Ishikawa (cell line): ENCODE results near the gene RHBDD1.

Experiments
- CEBPB ChIP-seq: IDR thresholded peaks from 2 replicates; pipeline ENCODE4 v1.6.1; 2012
- CREB1 ChIP-seq: IDR thresholded peaks from 2 replicates; pipeline ENCODE4 v1.6.1; 2012; ENCODE audit warnings: low read depth
- EGR1 ChIP-seq: IDR thresholded peaks from 2 replicates; pipeline ENCODE4 v1.6.1; 2012
- EP300 ChIP-seq: IDR thresholded peaks from 2 replicates; pipeline ENCODE4 v1.6.1; 2012; ENCODE audit warnings: borderline replicate concordance
- FOXM1 ChIP-seq: IDR thresholded peaks from 2 replicates; pipeline ENCODE4 v1.6.1; 2012; ENCODE audit warnings: low read depth, borderline replicate concordance
- NFIC ChIP-seq: IDR thresholded peaks from 2 replicates; pipeline ENCODE4 v1.6.1; 2012
- RAD21 ChIP-seq: IDR thresholded peaks from 2 replicates; pipeline ENCODE4 v1.6.1; 2012; ENCODE audit warnings: low read depth
- REST ChIP-seq: IDR thresholded peaks from 2 replicates; pipeline ENCODE4 v1.6.1; 2012; ENCODE audit warnings: low read depth, mild to moderate bottlenecking
- TAF1 ChIP-seq: IDR thresholded peaks from 2 replicates; pipeline ENCODE4 v1.6.1; 2012; ENCODE audit warnings: low read depth, mild to moderate bottlenecking
- TCF12 ChIP-seq: IDR thresholded peaks from 2 replicates; pipeline ENCODE4 v1.6.1; 2012; ENCODE audit warnings: low read depth
- TEAD4 ChIP-seq: IDR thresholded peaks from 2 replicates; pipeline ENCODE4 v1.6.1; 2012
- USF1 ChIP-seq: IDR thresholded peaks from 2 replicates; pipeline ENCODE4 v1.6.1; 2012
- YY1 ChIP-seq: IDR thresholded peaks from 2 replicates; pipeline ENCODE4 v1.6.1; 2012; ENCODE audit warnings: low read depth
- ZBTB7A ChIP-seq: IDR thresholded peaks from 2 replicates; pipeline ENCODE4 v1.6.1; 2012; ENCODE audit warnings: low read depth
- TF ChIP-seq, protein P1 (sequence below): IDR thresholded peaks from 2 replicates; pipeline ENCODE4 v1.6.1; 2012

RHBDD1 gene

GRCh38 chr2:226813148-226813701 lies 22.6 kb upstream of the RHBDD1 start:
- TF ChIP-seq YY1, result no peak
- TF ChIP-seq CEBPB, result no peak
- no peak for TF ChIP-seq TAF1
- no peak for TF ChIP-seq EP300
- TF ChIP-seq REST, result no peak
- peak; percentile 56 for TF ChIP-seq RAD21

- TF ChIP-seq FOXM1, result no peak
- no peak for TF ChIP-seq EGR1
- no peak for TF ChIP-seq TCF12
- TF ChIP-seq EP300, result no peak
- TF ChIP-seq RAD21, result no peak
- TF ChIP-seq ZBTB7A, result no peak
- no peak for TF ChIP-seq USF1
- TF ChIP-seq REST, result no peak
- TF ChIP-seq YY1, result no peak
- TF ChIP-seq CREB1, result no peak
- no peak for TF ChIP-seq CEBPB
- no peak for TF ChIP-seq TAF1
- TF ChIP-seq TEAD4, result no peak
- TF ChIP-seq, protein P1, sequence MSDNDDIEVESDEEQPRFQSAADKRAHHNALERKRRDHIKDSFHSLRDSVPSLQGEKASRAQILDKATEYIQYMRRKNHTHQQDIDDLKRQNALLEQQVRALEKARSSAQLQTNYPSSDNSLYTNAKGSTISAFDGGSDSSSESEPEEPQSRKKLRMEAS, result no peak
- TF ChIP-seq NFIC, result no peak
Observed at GRCh38 chr2:226818930-226819329, 16.9 kb upstream of the RHBDD1 start.

DNA sequence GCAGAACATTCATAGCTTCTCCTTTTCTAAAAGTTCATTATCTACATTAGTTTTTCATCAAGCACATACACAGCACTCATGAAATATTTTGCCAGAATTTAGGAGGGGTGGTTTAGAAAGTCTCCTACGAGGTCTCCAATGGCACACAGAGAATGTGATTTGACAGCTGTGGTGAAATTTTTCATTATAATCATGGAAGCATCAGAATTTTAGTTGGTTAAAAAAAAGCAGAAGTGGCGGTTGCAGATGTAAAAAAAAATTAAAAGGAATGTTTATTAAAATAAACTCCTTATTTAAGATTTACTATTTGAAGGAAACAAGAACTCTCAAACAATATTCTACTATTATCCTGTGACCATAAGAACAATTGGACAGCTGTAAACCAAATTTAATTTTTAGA lies 10.8 kb upstream of the RHBDD1 start:
- TF ChIP-seq EP300 (no peak), NFIC (no peak), EGR1 (no peak), TEAD4 (no peak), USF1 (no peak), REST (no peak), TAF1 (no peak), RAD21 (no peak), CEBPB (no peak), TCF12 (no peak), YY1 (no peak), CREB1 (no peak)
- TF ChIP-seq, protein P1, result no peak

GRCh38 chr2:226828191-226828590 lies 7.7 kb upstream of the RHBDD1 start:
- TF ChIP-seq TCF12 (no peak), ZBTB7A (no peak), CREB1 (no peak), CEBPB (no peak), TAF1 (no peak), EGR1 (no peak), USF1 (no peak), FOXM1 (no peak)
- TF ChIP-seq, protein P1, result no peak
